A673 (cell line): ENCODE measurements around the gene MRGPRF. TPM values are rescaled to one million over a fixed set of nuclear protein-coding genes. Genes with fewer than 3 reads are reported as not detected.

ENCODE experiments used
- BruUV-seq: library from RNA; stranded (reverse); fragments of 400-500 nt; replicated peaks from 2 replicates; lab custom pipeline; 2021; lab: Mats Ljungman, UMichigan
- CTCF ChIA-PET: fragments of 300-600 bp; sonication (Branson Sonifier 250); formaldehyde crosslinking; loops from one replicate; lab custom pipeline; 2022; ENCODE audit warnings: antibody characterized with exemption; lab: Charles Lee
- POLR2A ChIA-PET: fragments of 300-600 bp; sonication (Branson Sonifier 250); formaldehyde crosslinking; loops from one replicate; lab custom pipeline; 2022; ENCODE audit warnings: antibody characterized with exemption; ENCODE audit not compliant: low non-redundant PET; lab: Charles Lee
- DNase-seq: peaks from one replicate; pipeline ENCODE4 v3.0.0-alpha.2; 2015; ENCODE audit warnings: low spot score
- H3K27ac ChIP-seq: fragments of 200-600 bp; sonication (generic); 2 replicates; pipeline ENCODE4 v1.5.1; 2016; ENCODE audit warnings: mixed run types, low read depth, mild to moderate bottlenecking, mixed read lengths, antibody characterized with exemption, low read length; ENCODE audit not compliant: poor library complexity, severe bottlenecking
- H3K27me3 ChIP-seq: fragments of 200-600 bp; sonication (generic); replicated peaks from 2 replicates; pipeline ENCODE4 v1.6.1; 2017; ENCODE audit warnings: mixed run types, low read depth, mild to moderate bottlenecking, mixed read lengths, antibody characterized with exemption, low read length; ENCODE audit not compliant: insufficient read depth, poor library complexity
- H3K36me3 ChIP-seq: fragments of 200-600 bp; sonication (generic); 2 replicates; pipeline ENCODE4 v1.6.1; 2016; ENCODE audit warnings: mixed run types, mild to moderate bottlenecking, mixed read lengths, antibody characterized with exemption, low read length; ENCODE audit not compliant: insufficient read depth, poor library complexity, severe bottlenecking
- H3K4me1 ChIP-seq: fragments of 200-600 bp; sonication (generic); 2 replicates; pipeline ENCODE4 v1.6.1; 2017; ENCODE audit warnings: mixed run types, mild to moderate bottlenecking, mixed read lengths, antibody characterized with exemption, low read length; ENCODE audit not compliant: insufficient read depth, poor library complexity, severe bottlenecking
- H3K4me3 ChIP-seq: fragments of 200-600 bp; sonication (generic); 2 replicates; pipeline ENCODE4 v1.5.1; 2016; ENCODE audit warnings: low read depth, mixed run types, mild to moderate bottlenecking, mixed read lengths, low read length; ENCODE audit not compliant: poor library complexity, severe bottlenecking
- H3K9me3 ChIP-seq: fragments of 200-600 bp; sonication (generic); 2 replicates; pipeline ENCODE4 v1.6.1; 2016; ENCODE audit warnings: mixed run types, low read depth, mild to moderate bottlenecking, mixed read lengths, antibody characterized with exemption, low read length; ENCODE audit not compliant: poor library complexity, severe bottlenecking
- CTCF ChIP-seq: fragments of 300-800, 200-600 bp; sonication (generic); conservative IDR thresholded peaks from 2 replicates; pipeline ENCODE4 v1.5.1; 2017; ENCODE audit warnings: low read depth, mild to moderate bottlenecking, antibody characterized with exemption, low read length, moderate library complexity, mixed read lengths
- EZH2 ChIP-seq: fragments of 200-600 bp; sonication (generic); IDR thresholded peaks from 2 replicates; pipeline ENCODE4 v1.6.1; 2017; ENCODE audit warnings: borderline replicate concordance, low read depth, mild to moderate bottlenecking, mixed read lengths, antibody characterized with exemption, low read length; ENCODE audit not compliant: poor library complexity, severe bottlenecking
- intact Hi-C: fragments of 100-400 bp; cut with micrococcal nuclease; formaldehyde crosslinking; loops from one replicate; pipeline ENCODE4 v1.10.0; 2022; ENCODE audit not compliant: unreplicated experiment
- total RNA-seq: library from RNA; stranded (reverse); gene quantifications from 2 replicates; pipeline ENCODE4 v1.2.3, GENCODE V29; 2021

The MRGPRF gene
- total RNA-seq, 1 experiment from 2014 or later, result 9.3 TPM

- Histone ChIP-seq H3K4me3 (no peak overlapping the region), H3K36me3 (peaks cover 16% of the 10 kb centered on the region), H3K27ac (no peak overlapping the region), H3K4me1 (no peaks in the 10 kb centered on the region), H3K9me3 (no peaks in the 10 kb centered on the region), H3K27me3 (no peaks in the 10 kb centered on the region)
- ChIA-PET CTCF (no interaction called here), POLR2A (no interaction called here)
- intact Hi-C loops, result no loop called here
- DNase-seq, result no peak
- TF ChIP-seq EZH2 (no peak), CTCF (no peak)
- BruUV-seq, result no TSS peak
Measured at GRCh38 chr11:69055598-69056516, 42.8 kb upstream of the MRGPRF start.

- POLR2A ChIA-PET, result no interaction called here
- BruUV-seq, result no TSS peak
- intact Hi-C loops, result no loop called here
- no peaks in the 10 kb centered on the region for H3K9me3 ChIP-seq
- DNase-seq, result no peak
- H3K27ac ChIP-seq, result no peak overlapping the region
- no peaks in the 10 kb centered on the region for H3K4me1 ChIP-seq
- TF ChIP-seq EZH2, result no peak
- TF ChIP-seq CTCF, result no peak
- peaks cover 16% of the 10 kb centered on the region for H3K36me3 ChIP-seq
- H3K4me3 ChIP-seq, result no peak overlapping the region
- CTCF ChIA-PET, result no interaction called here
- H3K27me3 ChIP-seq, result no peaks in the 10 kb centered on the region
Measured at GRCh38 chr11:69055212-69055586, 42.2 kb upstream of the MRGPRF start.

DNA sequence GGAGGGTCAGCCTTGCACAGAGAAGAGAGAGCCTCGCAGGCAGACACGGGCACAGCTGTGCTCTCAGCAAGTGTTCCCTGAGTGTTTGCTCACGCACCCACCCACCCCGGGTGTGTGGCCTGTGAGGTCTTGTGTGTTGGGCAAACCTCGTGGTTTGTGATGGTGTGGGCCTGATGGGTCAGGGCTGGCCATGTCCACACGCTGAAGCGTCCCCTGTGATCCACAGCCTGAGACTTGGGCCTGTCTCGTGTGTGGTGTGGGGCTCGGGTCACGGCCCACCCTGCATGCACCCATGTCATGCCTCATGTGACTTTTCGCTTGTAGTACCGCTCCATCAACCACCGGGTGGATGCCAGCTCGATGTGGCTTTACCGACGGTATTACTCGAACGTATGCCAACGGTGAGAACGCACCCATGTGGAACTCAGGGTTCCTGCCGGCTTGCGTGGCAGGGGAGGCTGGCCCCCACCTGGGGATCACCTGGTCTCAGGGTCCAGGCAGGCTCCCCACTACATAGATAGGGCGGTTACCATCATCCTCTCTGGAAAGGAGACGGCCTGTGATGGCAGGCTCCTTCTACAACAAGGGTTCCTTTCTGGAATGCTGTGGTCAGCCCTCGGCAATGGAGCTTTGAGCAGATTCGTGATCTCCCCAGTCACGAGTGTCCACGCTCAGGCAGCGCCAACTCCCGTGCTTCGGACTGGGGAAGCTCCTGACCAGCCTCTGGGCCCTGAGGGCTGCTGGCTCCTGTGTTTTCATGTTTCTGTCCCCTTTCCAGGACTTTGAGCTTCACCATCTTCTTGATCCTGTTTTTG lies 41.6 kb upstream of the MRGPRF start:
- Histone ChIP-seq H3K9me3 (no peaks in the 10 kb centered on the region), H3K4me3 (no peak overlapping the region), H3K36me3 (peaks cover 15% of the 10 kb centered on the region), H3K27ac (no peak overlapping the region), H3K27me3 (no peaks in the 10 kb centered on the region), H3K4me1 (peaks cover 5% of the 10 kb centered on the region)
- POLR2A ChIA-PET, result no interaction called here
- intact Hi-C loops, result no loop called here
- CTCF ChIA-PET, result no interaction called here
- BruUV-seq, result no TSS peak
- no peak for TF ChIP-seq CTCF
- TF ChIP-seq EZH2, result no peak
- DNase-seq, result no peak
